Heart left ventricle (tissue), 16 donors: ENCODE data around the gene CDK5RAP3. TPM values are rescaled to one million over a fixed set of nuclear protein-coding genes. Genes with fewer than 3 reads are reported as not detected.

Experiments
- ATAC-seq, 4 donors: fragments of 200-7000 bp; cut with Tn5 transposase; one replicate each; pipeline ENCODE4 v1.9.1; 2020 to 2022; ENCODE audit warnings: moderate library complexity in 4 of 4, mild to moderate bottlenecking in 3 of 4, moderate number of reproducible peaks in 1 of 4
- DNase-seq, 5 donors: peaks; one replicate each; pipeline ENCODE4 v3.0.0-alpha.2; 2020
- H3K27ac ChIP-seq, 12 donors: fragments of 200-600 bp; sonication (generic) in 4 of 12; one replicate each; pipeline versions ENCODE4 v1.5.0 to v1.8.0; 2016 to 2022; ENCODE audit warnings: mild to moderate bottlenecking in 2 of 12
- H3K27me3 ChIP-seq, 9 donors: fragments of 200-600 bp; sonication (generic) in 2 of 9; one replicate each; pipeline versions ENCODE4 v1.5.1 to v1.8.0; 2016 to 2022; ENCODE audit warnings: mild to moderate bottlenecking in 3 of 9
- H3K36me3 ChIP-seq, 9 donors: fragments of 200-600 bp; sonication (generic) in 2 of 9; one replicate each; pipeline versions ENCODE4 v1.5.0 to v1.8.0; 2018 to 2022; ENCODE audit warnings: mild to moderate bottlenecking in 2 of 9
- H3K4me1 ChIP-seq, 12 donors: fragments of 200-600 bp; sonication (generic) in 4 of 12; one replicate each; pipeline versions ENCODE4 v1.5.0 to v1.8.0; 2016 to 2022; ENCODE audit warnings: mild to moderate bottlenecking in 3 of 12
- H3K4me3 ChIP-seq, 12 donors: fragments of 200-600 bp; sonication (generic) in 4 of 12; one replicate each; pipeline versions ENCODE4 v1.5.0 to v1.8.0; 2017 to 2022; ENCODE audit warnings: mild to moderate bottlenecking in 9 of 12, moderate library complexity in 4 of 12
- H3K9me3 ChIP-seq, 12 donors: fragments of 200-600 bp; sonication (generic) in 4 of 12; one replicate each; pipeline versions ENCODE4 v1.5.0 to v1.8.0; 2016 to 2022; ENCODE audit warnings: mild to moderate bottlenecking in 1 of 12
- CTCF ChIP-seq, 12 donors: fragments of 200-600 bp; sonication (generic) in 4 of 12; IDR thresholded peaks; one replicate each; pipeline versions ENCODE4 v1.5.0 to v1.8.0; 2018 to 2022; ENCODE audit warnings: antibody characterized with exemption in 12 of 12, mild to moderate bottlenecking in 5 of 12
- POLR2A ChIP-seq, 2 donors: fragments of 450-650 bp; IDR thresholded peaks; one replicate each; pipeline ENCODE4 v1.6.1; 2017; ENCODE audit warnings: antibody characterized with exemption in 2 of 2, mild to moderate bottlenecking in 2 of 2, moderate library complexity in 2 of 2
- WGBS, 4 donors: extraction: QIAGEN DNeasy Blood & Tissue Kit in 2 of 4; methylation state at CpG; one replicate each; pipeline versions ENCODE4 v1.1.5 to v1.1.7; 2013 to 2018; 5-methylcytosine and 5-hydroxymethylcytosine counted together
- intact Hi-C, 10 donors: fragments of 100-400 bp; cut with DNase I; formaldehyde crosslinking; loops; one replicate each; pipeline versions ENCODE4 v1.11.1 to v1.14.2; 2022
- polyA plus RNA-seq, 2 donors: library from polyadenylated mRNA; stranded (reverse); fragments of 200-250 nt; gene quantifications; one replicate each; pipeline ENCODE4 v1.2.3, GENCODE V29; 2013
- total RNA-seq, 9 donors: library from RNA; depleted of rRNA in 2 of 9; stranded (reverse); fragments of >200 nt in 2 of 9; fragmentation: NEBNext Ultra II Directional in 3 of 9; extraction: Animal tissue kit (Norgen Biotek cat#: 25700) in 3 of 9; gene quantifications; one replicate each; pipeline versions ENCODE4 v1.1.0 to v1.2.4, GENCODE V29; 2016 to 2023
- donor health status: ischemic (EF 13 %, LVEDD 7.1; RV severe dilation, severe dysfunction).
- donor health status: healthy with polysubstance abuse.
- donor health status: DM: no; HTN: yes; CAD: no.
- donor health status: DM: no; HTN: no; CAD: no.
- donor health status: ischemic (EF 25% LVEDD 6.9; RV normal size, moderate dysfunction).
- donor health status: ischemic (EF 25% LVEDD 5.7; RV mildly dilated, moderate dysfunction).
- donor health status: healthy.
- donor health status: DM: yes; HTN: yes; CAD: no.
- donor health status: ischemic (EF 35%, LVEDD 5.7; RV mildly dilated, moderate dysfunction).
- donor health status: nonischemic (EF 11% LVEDD 7.7; RV severe dilation, severe dysfunction).
- donor health status: DM: yes; HTN: yes; CAD: no.
- donor health status: PGD.
- donor health status: ischemic (EF 29% LVEDD 5.4; RV normal size, mild dysfunction).
- donor health status: nonischemic (EF 23%, LVEDD 6.1; RV moderate dilation, normal function).

Gene CDK5RAP3
- total and polyA plus RNA-seq, 11 donors = 41.2 to 80.9 (median 53.8) TPM

- H3K4me3 ChIP-seq = no peak overlapping the region
- intact Hi-C loops = loop anchor here in 2 of 10 donors (5.0 to 10.0 kb wide), 2 partner anchors 131 to 157 kb away; partner anchors contain the start of gene SCRN2 (in 1 of the 2)
- 77 to 89% (median 84%) methylated on average over 15 of the region's 15 CpGs for WGBS, 4 donors
- H3K9me3 ChIP-seq = no peaks in the 10 kb centered on the region
- H3K27me3 ChIP-seq = no peaks in the 10 kb centered on the region
- H3K4me1 ChIP-seq = peaks cover 0 to 21% (median 10%) of the 10 kb centered on the region in 12 donors
- TF ChIP-seq POLR2A (IDR thresholded peaks at IDR 0.05) = no peak
- TF ChIP-seq CTCF (IDR thresholded peaks at IDR 0.05) = no peak
- ATAC-seq (no peak), DNase-seq (no peak)
- peaks cover 0 to 74% (median 66%) of the 10 kb centered on the region in 9 donors for H3K36me3 ChIP-seq
- H3K27ac ChIP-seq = no peak overlapping the region
Measured at GRCh38 chr17:47975189-47975822, 4.4 kb downstream of the CDK5RAP3 start.

DNA sequence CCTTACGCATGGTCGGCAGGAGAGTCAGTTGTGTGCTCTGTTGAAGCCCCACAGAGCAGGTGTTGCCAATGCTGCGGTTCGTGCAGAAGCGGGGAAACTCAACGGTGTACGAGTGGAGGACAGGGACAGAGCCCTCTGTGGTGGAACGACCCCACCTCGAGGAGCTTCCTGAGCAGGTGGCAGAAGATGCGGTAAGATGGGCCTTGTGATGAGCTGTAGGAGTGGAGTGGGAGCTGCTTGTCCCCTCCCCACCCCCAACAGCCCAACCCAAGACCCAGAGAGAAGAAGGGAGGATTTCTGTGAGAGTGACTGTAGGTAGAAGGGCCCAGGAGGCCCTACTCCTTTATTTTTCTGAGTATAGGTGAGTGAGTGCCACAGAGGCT lies 4.9 kb downstream of the CDK5RAP3 start:
- peaks cover 0 to 24% (median 9%) of the 10 kb centered on the region in 12 donors for H3K4me1 ChIP-seq
- intact Hi-C loops = loop anchor here in 2 of 10 donors (5.0 to 10.0 kb wide), 2 partner anchors 131 to 156 kb away; partner anchors contain the start of gene SCRN2 (in 1 of the 2)
- H3K27me3 ChIP-seq = no peaks in the 10 kb centered on the region
- WGBS, 4 donors = 88 to 95% (median 95%) methylated on average over 10 of the region's 10 CpGs
- H3K9me3 ChIP-seq = no peaks in the 10 kb centered on the region
- DNase-seq = no peak
- no peak overlapping the region for H3K4me3 ChIP-seq
- H3K36me3 ChIP-seq = peaks cover 0 to 79% (median 71%) of the 10 kb centered on the region in 9 donors
- TF ChIP-seq CTCF (IDR thresholded peaks at IDR 0.05) = no peak
- TF ChIP-seq POLR2A (IDR thresholded peaks at IDR 0.05) = no peak
- H3K27ac ChIP-seq = no peak overlapping the region
- no peak for ATAC-seq

DNA sequence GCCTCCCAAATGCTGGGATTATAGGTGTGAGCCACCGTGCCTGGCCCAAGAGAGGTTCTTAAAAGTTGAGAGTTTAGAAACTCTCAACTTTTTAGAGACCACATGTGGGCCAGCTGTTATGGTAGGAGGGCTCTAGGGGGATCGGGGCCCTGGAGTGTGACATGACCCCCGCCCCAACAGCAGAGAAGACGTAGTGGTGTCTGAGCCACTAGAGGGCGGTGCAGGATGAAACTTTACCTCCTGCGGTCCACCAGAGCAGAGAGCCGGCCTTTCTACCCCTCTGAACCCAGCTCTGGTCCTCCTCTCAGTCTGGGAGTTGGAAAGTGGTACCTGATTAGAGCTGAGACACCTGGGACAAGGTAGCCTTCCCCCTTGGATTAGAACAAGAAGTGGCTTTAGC lies 7.4 kb downstream of the CDK5RAP3 start:
- Histone ChIP-seq H3K27me3 (no peaks in the 10 kb centered on the region), H3K27ac (no peak overlapping the region), H3K9me3 (no peaks in the 10 kb centered on the region), H3K4me3 (no peak overlapping the region), H3K4me1 (peaks cover 0 to 30% (median 4%) of the 10 kb centered on the region in 12 donors), H3K36me3 (peaks cover 0 to 100% (median 91%) of the 10 kb centered on the region in 9 donors)
- peak in 4 of 5 donors; percentile 49 to 62 (median 56) for DNase-seq
- ATAC-seq = peak in 3 of 4 donors; percentile 68 to 80 (median 77)
- TF ChIP-seq CTCF (IDR thresholded peaks at IDR 0.05) = peak; percentile 56 to 76 (median 63)
- TF ChIP-seq POLR2A (IDR thresholded peaks at IDR 0.05) = no peak
- intact Hi-C loops = loop anchor here in 8 of 10 donors (1.0 to 10.0 kb wide), 5 partner anchors 38 to 154 kb away; partner anchors contain the start of gene SCRN2 (in 1 of the 8)
- WGBS, 4 donors = 14 to 26% (median 22%) methylated on average over 6 to 7 of the region's 7 CpGs

- Histone ChIP-seq H3K36me3 (peaks cover 0 to 89% (median 71%) of the 10 kb centered on the region in 9 donors), H3K27me3 (no peaks in the 10 kb centered on the region), H3K9me3 (no peaks in the 10 kb centered on the region), H3K4me3 (no peak overlapping the region), H3K4me1 (peaks cover 0 to 39% (median 15%) of the 10 kb centered on the region in 12 donors), H3K27ac (no peak overlapping the region)
- TF ChIP-seq CTCF (IDR thresholded peaks at IDR 0.05) = no peak
- no peak for TF ChIP-seq POLR2A (IDR thresholded peaks at IDR 0.05)
- intact Hi-C loops = no loop called here
- DNase-seq (no peak), ATAC-seq (no peak)
Measured at GRCh38 chr17:47980541-47980940, 9.6 kb downstream of the CDK5RAP3 start.
